GM23338 (cell line): ENCODE measurements around the gene NADK. TPM values are rescaled to one million over a fixed set of nuclear protein-coding genes. Genes with fewer than 3 reads are reported as not detected.
A peak's percentile ranks its signal among the peaks of the same experiment; 100 is the strongest.

Experiments used
- ATAC-seq: fragments of 200-7000 bp; cut with Tn5 transposase; 3 replicates; pipeline ENCODE4 v1.9.1; 2020
- DNase-seq: peaks from one replicate; pipeline ENCODE4 v3.0.0-alpha.2; 2015; ENCODE audit warnings: low spot score
- H2AFZ ChIP-seq: fragments of 200-600 bp; sonication (generic); 2 replicates; pipeline ENCODE4 v1.8.0; 2016; ENCODE audit warnings: antibody characterized with exemption, mild to moderate bottlenecking, moderate library complexity
- H3F3A ChIP-seq: fragments of 200-600 bp; sonication (generic); replicated peaks from 2 replicates; pipeline ENCODE4 v1.8.0; 2017; ENCODE audit warnings: antibody characterized with exemption, mixed run types, low read depth
- H3K27ac ChIP-seq: fragments of 200-600 bp; sonication (generic); 2 replicates; pipeline ENCODE4 v1.6.1; 2016; ENCODE audit warnings: low read depth
- H3K27me3 ChIP-seq: fragments of 200-600 bp; sonication (generic); 2 replicates; pipeline ENCODE4 v1.8.0; 2016; ENCODE audit warnings: mild to moderate bottlenecking, mixed run types, moderate library complexity; ENCODE audit not compliant: insufficient read depth
- H3K36me3 ChIP-seq: fragments of 200-600 bp; sonication (generic); 2 replicates; pipeline ENCODE4 v1.8.0; 2016; ENCODE audit warnings: mild to moderate bottlenecking; ENCODE audit not compliant: insufficient read depth
- H3K4me1 ChIP-seq: fragments of 200-600 bp; sonication (generic); 2 replicates; pipeline ENCODE4 v1.8.0; 2016; ENCODE audit warnings: mild to moderate bottlenecking, moderate library complexity; ENCODE audit not compliant: insufficient read depth
- H3K4me2 ChIP-seq: fragments of 200-600 bp; sonication (generic); 2 replicates; pipeline ENCODE4 v1.7.1; 2017; ENCODE audit warnings: mixed run types
- H3K4me3 ChIP-seq: fragments of 200-600 bp; sonication (generic); 2 replicates; pipeline ENCODE4 v1.6.1; 2016; ENCODE audit warnings: mixed run types
- H3K79me2 ChIP-seq: fragments of 200-600 bp; sonication (generic); replicated peaks from 2 replicates; pipeline ENCODE4 v1.8.0; 2017; ENCODE audit warnings: mild to moderate bottlenecking; ENCODE audit not compliant: insufficient read depth
- H3K9me2 ChIP-seq: fragments of 200-600 bp; sonication (generic); 2 replicates; pipeline ENCODE4 v1.8.0; 2017; ENCODE audit not compliant: insufficient read depth
- H4K20me1 ChIP-seq: fragments of 200-600 bp; sonication (generic); replicated peaks from 2 replicates; pipeline ENCODE4 v1.8.0; 2017; ENCODE audit warnings: mild to moderate bottlenecking; ENCODE audit not compliant: insufficient read depth
- H3K27ac Mint-ChIP-seq: 2 replicates; pipeline ENCODE4 v1.8.0; 2020; ENCODE audit warnings: inconsistent platforms, mild to moderate bottlenecking, moderate library complexity, mixed read lengths
- H3K27me3 Mint-ChIP-seq: 3 replicates; pipeline ENCODE4 v1.8.0; 2022; ENCODE audit warnings: low read depth, mild to moderate bottlenecking, moderate library complexity, mixed read lengths, inconsistent platforms; ENCODE audit not compliant: insufficient read depth, poor library complexity
- H3K36me3 Mint-ChIP-seq: 3 replicates; pipeline ENCODE4 v1.8.0; 2021; ENCODE audit warnings: low read depth, mild to moderate bottlenecking, inconsistent platforms, moderate library complexity, mixed read lengths
- H3K4me1 Mint-ChIP-seq: 3 replicates; pipeline ENCODE4 v1.8.0; 2020; ENCODE audit warnings: mild to moderate bottlenecking, inconsistent platforms, mixed read lengths
- H3K4me3 Mint-ChIP-seq: 3 replicates; pipeline ENCODE4 v1.8.0; 2021; ENCODE audit warnings: moderate library complexity, mild to moderate bottlenecking, inconsistent platforms, mixed read lengths
- H3K9me3 Mint-ChIP-seq: 3 replicates; pipeline ENCODE4 v1.8.0; 2020; ENCODE audit warnings: moderate library complexity, mild to moderate bottlenecking, inconsistent platforms, mixed read lengths
- CTCF ChIP-seq, 2 experiments: fragments of 200-600 bp in 1 of 2; sonication (generic) in 1 of 2; conservative IDR thresholded peaks; 2 replicates each; pipeline versions ENCODE4 v1.5.1 to v1.6.1; 2016 to 2017; ENCODE audit warnings: antibody characterized with exemption in 2 of 2, low read depth in 2 of 2, mild to moderate bottlenecking in 2 of 2, moderate library complexity in 1 of 2
- ETS1 ChIP-seq: IDR thresholded peaks from 2 replicates; pipeline ENCODE4 v1.6.1; 2016; ENCODE audit warnings: antibody characterized with exemption
- EZH2 ChIP-seq: fragments of 200-600 bp; sonication (generic); IDR thresholded peaks from one replicate; pipeline ENCODE4 v1.8.0; 2017; ENCODE audit warnings: antibody characterized with exemption, mild to moderate bottlenecking, low read depth; ENCODE audit not compliant: unreplicated experiment
- JUNB ChIP-seq: IDR thresholded peaks from one replicate; pipeline ENCODE4 v1.6.1; 2016; ENCODE audit warnings: antibody characterized with exemption; ENCODE audit not compliant: unreplicated experiment
- NANOG ChIP-seq: IDR thresholded peaks from 2 replicates; pipeline ENCODE4 v1.6.1; 2016; ENCODE audit warnings: antibody characterized with exemption, borderline replicate concordance
- POLR2AphosphoS5 ChIP-seq: IDR thresholded peaks from 2 replicates; pipeline ENCODE4 v1.6.1; 2016; ENCODE audit warnings: antibody characterized with exemption, low read depth
- polyA plus RNA-seq: library from polyadenylated mRNA; unstranded; fragments of >200 nt; fragmentation: Nextera tagmentation; extraction: Ambion mirVana; gene quantifications from 2 replicates; pipeline ENCODE4 v1.2.1, GENCODE V29; 2016
- total RNA-seq: library from RNA; depleted of rRNA; stranded (reverse); fragments of >200 nt; shearing (Covaris generic); gene quantifications from 2 replicates; pipeline ENCODE4 v1.2.3, GENCODE V29; 2014
- TF ChIP-seq, protein P1 (sequence below): IDR thresholded peaks from one replicate; pipeline ENCODE4 v1.6.1; 2018; ENCODE audit warnings: antibody characterized with exemption; ENCODE audit not compliant: unreplicated experiment

NADK gene
- total and polyA plus RNA-seq, 2 experiments from 2014 or later = 45.3 to 73.2 TPM

DNA sequence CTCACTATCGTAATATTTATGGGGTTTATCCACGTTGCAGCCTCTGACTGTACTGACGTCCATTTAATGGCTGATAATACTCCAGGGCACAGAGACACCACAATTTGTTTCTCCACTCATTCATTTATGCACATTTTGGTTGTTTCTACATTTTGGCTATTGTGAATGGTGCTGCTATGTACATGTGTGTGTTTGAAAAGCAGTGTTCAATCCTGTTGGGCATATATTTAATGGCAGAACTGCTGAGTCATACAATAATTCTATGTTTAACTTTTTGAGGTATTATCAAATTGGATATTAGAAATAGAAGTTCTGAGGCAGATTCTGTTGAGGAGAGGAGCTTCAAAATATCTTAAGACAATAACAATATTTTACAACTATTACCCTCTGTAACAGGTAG is 39.0 kb upstream of the NADK start:
- no peak overlapping the region for H3K27ac ChIP-seq
- H3K27me3 ChIP-seq = no peaks in the 10 kb centered on the region
- no peaks in the 10 kb centered on the region for H3K9me3 Mint-ChIP-seq
- peaks cover 17% of the 10 kb centered on the region; the same call in 1 of the 2 replicates for H3F3A ChIP-seq
- H3K27ac Mint-ChIP-seq = peak overlapping the region; percentile 3; the same call in 1 of the 2 replicates
- H3K9me2 ChIP-seq = no peaks in the 10 kb centered on the region
- no peak overlapping the region for H3K4me3 Mint-ChIP-seq
- H3K4me1 ChIP-seq = no peaks in the 10 kb centered on the region
- no peaks in the 10 kb centered on the region for H3K4me1 Mint-ChIP-seq
- H3K36me3 ChIP-seq = peaks cover 49% of the 10 kb centered on the region
- H3K79me2 ChIP-seq = peaks cover 28% of the 10 kb centered on the region
- H4K20me1 ChIP-seq = peaks cover 7% of the 10 kb centered on the region
- ATAC-seq (no peak), DNase-seq (no peak)
- no peak overlapping the region for H2AFZ ChIP-seq
- no peak for TF ChIP-seq CTCF (conservative IDR thresholded peaks at IDR 0.05; ENCODE audit: low read depth in 2 of 2)
- no peak for TF ChIP-seq NANOG
- no peak for TF ChIP-seq JUNB
- TF ChIP-seq ETS1 = no peak
- 0 out of 2 replicates have a peak, but pooled peaks have one; percentile 17 for TF ChIP-seq POLR2AphosphoS5
- peaks cover 71% of the 10 kb centered on the region for H3K36me3 Mint-ChIP-seq
- no peak overlapping the region for H3K4me2 ChIP-seq
- H3K27me3 Mint-ChIP-seq = peaks cover 7% of the 10 kb centered on the region
- no peak overlapping the region for H3K4me3 ChIP-seq

- Mint-ChIP-seq H3K4me3 (no peak overlapping the region), H3K9me3 (no peaks in the 10 kb centered on the region), H3K27me3 (peaks cover 7% of the 10 kb centered on the region), H3K36me3 (peaks cover 68% of the 10 kb centered on the region), H3K27ac (no peak overlapping the region), H3K4me1 (no peaks in the 10 kb centered on the region)
- no peak overlapping the region for H3K27ac ChIP-seq
- H3K9me2 ChIP-seq = no peaks in the 10 kb centered on the region
- ATAC-seq (no peak), DNase-seq (no peak)
- H3K4me2 ChIP-seq = no peak overlapping the region
- H3K4me1 ChIP-seq = no peaks in the 10 kb centered on the region
- no peaks in the 10 kb centered on the region for H3K27me3 ChIP-seq
- peaks cover 17% of the 10 kb centered on the region; the same call in 1 of the 2 replicates for H3F3A ChIP-seq
- no peak overlapping the region for H2AFZ ChIP-seq
- peaks cover 19% of the 10 kb centered on the region; the same call in 1 of the 2 replicates for H3K79me2 ChIP-seq
- no peak overlapping the region for H3K4me3 ChIP-seq
- H3K36me3 ChIP-seq = peaks cover 45% of the 10 kb centered on the region
- peaks cover 7% of the 10 kb centered on the region for H4K20me1 ChIP-seq
- TF ChIP-seq JUNB (no peak), EZH2 (no peak), CTCF (conservative IDR thresholded peaks at IDR 0.05; ENCODE audit: low read depth in 2 of 2) (no peak), POLR2AphosphoS5 (peak; percentile 10; the same call in 1 of the 2 replicates)
- TF ChIP-seq, protein P1, sequence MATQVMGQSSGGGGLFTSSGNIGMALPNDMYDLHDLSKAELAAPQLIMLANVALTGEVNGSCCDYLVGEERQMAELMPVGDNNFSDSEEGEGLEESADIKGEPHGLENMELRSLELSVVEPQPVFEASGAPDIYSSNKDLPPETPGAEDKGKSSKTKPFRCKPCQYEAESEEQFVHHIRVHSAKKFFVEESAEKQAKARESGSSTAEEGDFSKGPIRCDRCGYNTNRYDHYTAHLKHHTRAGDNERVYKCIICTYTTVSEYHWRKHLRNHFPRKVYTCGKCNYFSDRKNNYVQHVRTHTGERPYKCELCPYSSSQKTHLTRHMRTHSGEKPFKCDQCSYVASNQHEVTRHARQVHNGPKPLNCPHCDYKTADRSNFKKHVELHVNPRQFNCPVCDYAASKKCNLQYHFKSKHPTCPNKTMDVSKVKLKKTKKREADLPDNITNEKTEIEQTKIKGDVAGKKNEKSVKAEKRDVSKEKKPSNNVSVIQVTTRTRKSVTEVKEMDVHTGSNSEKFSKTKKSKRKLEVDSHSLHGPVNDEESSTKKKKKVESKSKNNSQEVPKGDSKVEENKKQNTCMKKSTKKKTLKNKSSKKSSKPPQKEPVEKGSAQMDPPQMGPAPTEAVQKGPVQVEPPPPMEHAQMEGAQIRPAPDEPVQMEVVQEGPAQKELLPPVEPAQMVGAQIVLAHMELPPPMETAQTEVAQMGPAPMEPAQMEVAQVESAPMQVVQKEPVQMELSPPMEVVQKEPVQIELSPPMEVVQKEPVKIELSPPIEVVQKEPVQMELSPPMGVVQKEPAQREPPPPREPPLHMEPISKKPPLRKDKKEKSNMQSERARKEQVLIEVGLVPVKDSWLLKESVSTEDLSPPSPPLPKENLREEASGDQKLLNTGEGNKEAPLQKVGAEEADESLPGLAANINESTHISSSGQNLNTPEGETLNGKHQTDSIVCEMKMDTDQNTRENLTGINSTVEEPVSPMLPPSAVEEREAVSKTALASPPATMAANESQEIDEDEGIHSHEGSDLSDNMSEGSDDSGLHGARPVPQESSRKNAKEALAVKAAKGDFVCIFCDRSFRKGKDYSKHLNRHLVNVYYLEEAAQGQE = no peak
Measured at GRCh38 chr1:1815606-1816281, 37.5 kb upstream of the NADK start.
